ENCODE results near the gene CPEB2.
"Not testable (repeated sequence)": the region's sequence is repeated elsewhere in the genome, so short reads cannot be mapped to it uniquely, and the experiment has no call there.

Gene CPEB2

DNA sequence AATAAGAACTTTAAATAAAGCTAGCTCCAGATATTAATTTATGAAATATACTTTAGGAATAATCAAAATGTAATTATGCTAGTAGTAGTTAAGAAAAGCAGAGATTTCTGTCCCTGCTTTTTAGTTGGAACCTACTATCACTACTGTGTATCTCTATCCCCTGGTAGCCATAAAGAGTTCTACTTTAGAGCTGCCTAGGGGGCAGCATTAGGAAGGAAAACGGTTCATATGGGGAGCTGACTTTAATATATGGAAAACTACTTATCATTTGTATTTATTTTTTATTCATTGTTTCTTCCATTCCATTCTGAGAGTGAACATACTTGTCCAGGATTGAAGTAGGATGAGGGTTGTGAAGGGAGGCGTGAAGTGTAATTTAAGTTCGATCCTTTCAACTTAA lies 40.9 kb downstream of the CPEB2 start:
- DNase-seq (ENCODE audit: insufficient read length, low spot score) = no peak
- TF ChIP-seq POLR2A (IDR thresholded peaks at IDR 0.05; ENCODE audit: low read depth, low read length) = no peak
- no peak for FAIRE-seq

DNA sequence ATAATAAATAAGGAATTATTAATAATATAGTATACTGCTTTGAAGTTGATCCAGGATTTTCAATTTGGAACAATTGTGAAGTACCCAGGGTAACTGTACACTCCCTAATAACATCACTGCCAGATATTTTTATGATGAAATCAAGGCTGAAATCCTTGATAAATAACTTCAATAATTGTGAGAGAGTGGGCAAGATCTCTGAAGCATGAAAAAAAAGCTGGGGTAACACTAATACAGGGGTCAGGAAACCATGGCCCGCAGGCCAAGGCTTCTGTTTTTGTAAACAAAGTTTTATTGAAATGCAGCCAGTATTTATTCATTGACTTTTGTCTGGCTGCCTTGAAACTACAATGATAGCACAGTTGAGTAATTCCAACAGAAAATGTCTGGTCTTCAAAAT lies 41.6 kb downstream of the CPEB2 start:
- no peak for FAIRE-seq
- no peak for DNase-seq (ENCODE audit: insufficient read length, low spot score)
- TF ChIP-seq POLR2A (IDR thresholded peaks at IDR 0.05; ENCODE audit: low read depth, low read length) = no peak

DNA sequence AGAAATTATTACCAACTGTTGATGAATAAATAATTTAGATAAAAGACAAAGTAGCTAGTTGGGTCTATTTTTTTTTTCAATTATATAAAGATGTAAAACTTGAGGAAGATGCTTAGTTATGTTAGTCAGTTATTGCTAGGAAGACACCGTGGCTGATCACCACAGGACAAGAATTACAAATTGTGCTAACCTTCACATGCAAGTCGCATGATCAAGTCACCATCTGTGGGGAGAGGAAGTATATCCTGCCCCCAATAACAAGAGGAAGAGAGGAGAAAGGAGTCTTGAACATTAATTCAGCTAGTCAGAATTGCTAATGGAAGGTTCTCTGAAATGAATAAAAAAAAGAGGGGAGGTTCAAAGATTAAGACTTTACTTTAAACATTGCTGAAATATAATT lies 52.3 kb downstream of the CPEB2 start:
- FAIRE-seq (no peak), DNase-seq (ENCODE audit: insufficient read length, low spot score) (no peak)
- TF ChIP-seq POLR2A (IDR thresholded peaks at IDR 0.05; ENCODE audit: low read depth, low read length) = no peak

DNA sequence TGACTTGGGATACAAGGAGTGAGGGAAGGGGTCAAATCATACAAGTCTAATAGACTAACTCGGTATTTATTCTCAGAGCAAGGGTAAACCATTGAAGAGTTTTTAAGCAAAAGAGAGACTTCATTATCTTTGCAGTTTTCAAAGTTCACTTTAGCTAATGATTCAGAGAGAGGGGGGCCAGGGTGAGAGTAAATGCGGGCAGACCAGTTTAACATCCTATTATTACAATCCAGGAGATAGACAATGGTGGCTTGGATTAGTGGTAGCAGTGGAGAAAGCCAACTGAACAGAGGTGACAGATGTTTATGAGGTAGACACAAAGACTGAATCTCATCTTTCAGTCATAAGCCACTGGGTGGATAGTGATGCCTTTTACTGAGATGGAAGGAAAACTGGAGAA lies 57.9 kb downstream of the CPEB2 start:
- no peak for FAIRE-seq
- TF ChIP-seq POLR2A (IDR thresholded peaks at IDR 0.05; ENCODE audit: low read depth, low read length) = no peak
- no peak for DNase-seq (ENCODE audit: insufficient read length, low spot score)

DNA sequence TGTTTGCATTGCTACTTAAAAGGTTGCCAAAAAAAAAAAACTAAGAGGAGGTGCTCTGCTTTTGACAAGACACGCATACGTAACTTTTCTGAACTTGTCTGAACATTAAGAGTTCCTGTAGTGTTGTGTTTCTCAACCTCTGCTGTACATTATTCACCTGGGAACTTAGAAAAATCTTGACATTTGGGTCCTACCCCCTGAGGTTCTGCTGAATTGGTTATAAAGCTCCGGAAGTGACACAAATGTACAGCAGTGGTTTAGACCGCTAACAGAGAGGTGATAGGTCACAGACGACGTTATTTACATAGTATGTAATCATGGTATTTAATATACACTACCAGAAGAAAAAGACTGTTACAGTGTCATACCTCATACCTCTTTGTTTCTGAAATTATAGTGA lies 61.1 kb downstream of the CPEB2 start:
- no peak for TF ChIP-seq POLR2A (IDR thresholded peaks at IDR 0.05; ENCODE audit: low read depth, low read length)
- DNase-seq (ENCODE audit: insufficient read length, low spot score) = no peak
- FAIRE-seq = no peak

DNA sequence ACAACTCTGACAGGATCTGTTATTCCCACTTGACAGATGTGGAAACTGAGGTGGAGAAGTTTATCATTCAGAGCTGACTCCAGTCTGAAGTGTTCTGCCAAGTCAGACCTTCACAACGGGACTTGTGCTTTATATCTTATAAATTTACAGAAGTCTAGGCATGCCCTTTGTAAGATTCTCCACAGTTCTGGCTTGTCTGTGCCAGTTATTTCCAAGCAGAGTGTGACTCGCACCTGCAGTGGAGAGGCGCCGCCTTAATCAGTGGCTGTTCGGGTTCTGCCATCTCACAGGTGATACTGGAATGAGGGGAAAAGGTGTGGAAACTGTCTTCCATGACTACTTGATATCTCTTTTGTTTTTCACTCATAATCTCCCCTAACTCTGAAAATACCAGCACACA lies 63.2 kb downstream of the CPEB2 start:
- no peak for TF ChIP-seq POLR2A (IDR thresholded peaks at IDR 0.05; ENCODE audit: low read depth, low read length)
- FAIRE-seq (no peak), DNase-seq (ENCODE audit: insufficient read length, low spot score) (no peak)

DNA sequence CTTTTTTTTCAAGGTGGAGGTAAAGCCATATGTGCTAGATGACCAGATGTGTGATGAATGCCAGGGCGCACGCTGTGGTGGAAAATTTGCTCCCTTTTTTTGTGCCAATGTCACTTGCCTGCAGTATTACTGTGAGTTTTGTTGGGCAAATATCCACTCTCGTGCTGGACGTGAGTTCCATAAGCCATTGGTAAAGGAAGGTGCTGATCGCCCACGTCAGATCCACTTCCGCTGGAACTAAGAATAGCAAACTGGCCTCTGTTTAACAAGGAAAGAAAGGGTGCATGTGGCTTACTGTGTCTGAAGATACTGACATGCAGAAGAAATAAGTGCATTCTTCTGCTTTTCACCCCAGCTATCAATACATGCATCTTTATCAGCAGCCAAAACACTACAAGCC lies 63.9 kb downstream of the CPEB2 start:
- no peak for TF ChIP-seq POLR2A (IDR thresholded peaks at IDR 0.05; ENCODE audit: low read depth, low read length)
- no peak for DNase-seq (ENCODE audit: insufficient read length, low spot score)
- FAIRE-seq = no peak

DNA sequence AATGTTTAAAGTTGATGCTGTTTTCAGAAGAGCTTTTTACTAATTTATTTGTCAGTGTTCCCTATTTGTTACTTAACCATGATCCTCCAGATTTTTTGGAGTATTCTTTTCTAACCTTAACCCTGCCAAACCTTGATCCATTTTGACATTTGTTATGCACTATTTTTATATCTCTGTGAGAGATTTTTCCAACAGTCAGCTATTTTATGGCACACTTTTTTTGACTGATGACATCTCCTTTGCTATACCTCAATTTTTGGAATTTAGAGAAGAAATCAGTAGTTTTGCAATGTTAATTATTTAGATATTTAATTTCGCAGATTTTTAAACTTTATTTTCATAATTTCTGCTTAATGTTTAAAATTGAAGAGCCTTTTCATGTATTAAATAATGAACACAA lies 66.0 kb downstream of the CPEB2 start:
- DNase-seq (ENCODE audit: insufficient read length, low spot score) = no peak
- TF ChIP-seq POLR2A (IDR thresholded peaks at IDR 0.05; ENCODE audit: low read depth, low read length) = no peak
- no peak for FAIRE-seq

DNA sequence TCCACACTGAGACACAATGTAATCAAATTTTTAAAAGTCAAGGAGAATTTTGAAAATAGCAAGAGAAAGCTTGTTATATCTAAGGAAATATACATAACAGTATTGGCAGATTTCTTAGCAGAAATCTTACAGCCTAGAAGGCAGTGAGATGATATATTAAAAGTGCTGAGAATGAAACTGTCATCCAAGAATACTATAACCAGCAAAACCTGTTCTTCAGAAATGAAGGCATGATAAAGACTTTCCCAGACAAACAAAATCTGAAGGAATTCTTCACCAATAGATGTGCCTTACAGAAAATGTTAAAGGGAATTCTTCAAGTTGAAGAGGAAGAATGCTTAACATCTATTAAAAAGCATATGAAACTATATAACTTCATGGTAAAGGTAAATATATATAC lies 73.6 kb downstream of the CPEB2 start:
- DNase-seq (ENCODE audit: insufficient read length, low spot score) (no peak), FAIRE-seq (no peak)
- TF ChIP-seq POLR2A (IDR thresholded peaks at IDR 0.05; ENCODE audit: low read depth, low read length) = no peak

DNA sequence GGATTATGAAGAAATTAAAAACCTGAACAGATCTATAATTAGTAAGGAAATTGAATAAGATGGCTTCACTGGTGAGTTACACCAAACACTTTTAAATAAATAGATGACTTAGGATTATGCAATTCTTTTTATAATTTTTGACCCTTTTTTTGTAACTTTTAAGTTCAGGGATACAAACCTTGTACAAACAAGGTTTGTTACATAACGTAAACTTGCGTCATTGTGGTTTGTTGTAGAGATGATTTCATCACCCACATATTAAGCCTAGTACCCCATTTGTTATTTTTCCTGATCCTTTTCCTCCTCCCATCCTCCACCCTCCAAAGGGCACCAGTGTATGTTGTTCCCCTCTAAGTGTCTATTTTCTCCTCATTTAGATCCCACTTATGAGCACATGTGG lies 75.7 kb downstream of the CPEB2 start:
- DNase-seq (ENCODE audit: insufficient read length, low spot score) (no peak), FAIRE-seq (no peak)
- no peak for TF ChIP-seq POLR2A (IDR thresholded peaks at IDR 0.05; ENCODE audit: low read depth, low read length)

DNA sequence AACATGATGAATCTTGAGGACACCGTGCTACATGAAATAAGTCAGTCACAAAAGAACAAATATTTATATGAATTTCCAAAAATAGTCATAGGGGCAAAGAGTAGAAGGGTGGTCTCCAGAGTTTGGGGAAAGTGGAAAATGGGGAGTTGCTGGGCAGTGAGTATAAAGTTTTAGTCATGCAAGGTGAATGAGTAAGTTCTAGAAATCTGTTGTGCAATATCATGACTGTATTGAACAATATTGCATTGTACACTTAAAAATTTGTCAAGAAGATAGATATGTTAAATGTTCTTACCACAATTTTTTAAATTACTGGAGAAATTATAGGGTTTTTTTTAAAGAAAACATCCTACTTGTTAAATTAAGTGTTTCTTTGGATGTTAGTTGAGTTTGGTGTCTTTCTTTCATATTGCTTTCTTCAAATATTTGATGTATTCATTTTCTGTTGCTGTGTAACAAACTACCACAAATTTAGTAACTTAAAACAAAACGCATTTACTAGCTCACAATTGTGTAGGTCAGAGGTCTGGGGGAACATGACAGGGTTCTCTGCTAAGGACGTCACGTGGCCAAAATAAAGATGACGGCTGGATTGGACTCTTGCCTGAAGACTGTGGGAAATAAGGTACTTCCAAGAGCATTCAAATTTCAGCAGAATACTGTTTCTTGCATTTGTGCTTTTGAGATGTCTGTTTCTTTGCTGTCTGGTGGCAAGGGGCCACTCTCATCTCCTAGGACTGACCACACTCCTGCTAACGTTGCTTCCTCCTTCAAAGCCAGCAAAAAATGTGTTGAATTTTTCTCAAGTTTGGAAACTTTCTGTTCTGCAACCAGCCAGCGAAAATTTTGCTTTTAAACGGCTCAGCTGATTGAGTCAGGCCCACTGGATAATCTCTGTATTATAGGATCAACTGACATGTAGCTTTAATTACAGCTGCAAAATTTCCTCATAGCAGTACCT lies 76.7 kb downstream of the CPEB2 start:
- TF ChIP-seq POLR2A (IDR thresholded peaks at IDR 0.05; ENCODE audit: low read depth, low read length) = no peak
- FAIRE-seq = no peak
- no peak for DNase-seq (ENCODE audit: insufficient read length, low spot score)

DNA sequence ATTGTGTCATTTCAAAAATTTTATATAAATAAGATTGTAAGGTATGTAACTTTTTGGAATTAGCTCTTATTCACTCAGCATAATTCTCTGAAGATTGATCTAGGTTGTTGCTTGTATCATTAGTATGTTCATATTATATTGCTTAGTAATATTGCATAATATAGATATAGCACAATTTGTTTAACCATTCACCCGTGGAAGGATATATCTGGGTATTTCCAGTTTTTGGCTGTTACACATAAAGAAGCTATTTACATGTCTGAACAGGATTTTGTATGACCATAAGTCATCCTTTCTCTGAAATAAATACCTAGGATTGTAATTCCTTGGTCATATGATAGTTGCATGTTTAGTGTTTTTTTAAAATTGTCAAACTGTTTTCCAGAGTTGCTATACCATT lies 82.5 kb downstream of the CPEB2 start:
- TF ChIP-seq POLR2A (IDR thresholded peaks at IDR 0.05; ENCODE audit: low read depth, low read length) = no peak
- FAIRE-seq = no peak
- DNase-seq (ENCODE audit: insufficient read length, low spot score) = no peak

DNA sequence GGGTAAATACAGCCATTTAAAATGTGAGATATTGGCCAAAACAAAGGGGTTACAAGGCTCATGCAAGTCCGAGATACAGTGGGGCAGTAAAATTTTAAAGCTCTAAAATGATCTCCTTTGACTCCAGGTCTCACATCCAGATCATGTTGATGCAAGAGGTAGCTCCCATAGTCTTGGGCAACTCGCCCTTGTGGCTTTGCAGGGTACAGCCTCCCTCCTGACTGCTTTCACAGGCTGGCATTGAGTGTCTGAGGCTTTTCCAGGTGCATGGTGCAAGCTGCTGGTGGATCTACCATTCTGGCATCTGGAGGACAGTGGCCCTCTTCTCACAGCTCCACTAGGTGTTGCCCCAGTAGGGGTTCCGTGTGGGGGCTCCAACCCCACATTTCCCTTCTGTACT lies 83.5 kb downstream of the CPEB2 start:
- FAIRE-seq; DNase-seq (ENCODE audit: insufficient read length, low spot score): not testable (repeated sequence)

DNA sequence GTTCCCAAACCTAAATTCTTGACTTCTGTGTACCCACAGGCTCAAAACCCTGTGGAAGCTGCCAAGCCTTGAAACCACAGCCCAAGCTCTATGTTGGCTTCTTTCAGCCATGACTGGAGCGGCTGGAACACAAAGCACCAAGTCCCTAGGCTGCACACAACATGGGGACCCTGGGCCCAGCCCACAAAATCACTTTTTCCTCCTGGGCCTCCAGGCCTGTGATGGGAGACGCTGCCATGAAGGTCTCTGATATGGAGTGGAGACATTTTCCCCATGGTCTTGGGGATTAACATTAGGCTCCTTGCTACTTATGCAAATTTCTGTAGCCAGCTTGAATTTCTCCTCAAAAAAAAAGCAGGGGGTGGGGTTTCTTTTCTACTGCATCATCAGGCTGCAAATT lies 84.0 kb downstream of the CPEB2 start:
- not testable (repeated sequence) for FAIRE-seq; DNase-seq (ENCODE audit: insufficient read length, low spot score)

DNA sequence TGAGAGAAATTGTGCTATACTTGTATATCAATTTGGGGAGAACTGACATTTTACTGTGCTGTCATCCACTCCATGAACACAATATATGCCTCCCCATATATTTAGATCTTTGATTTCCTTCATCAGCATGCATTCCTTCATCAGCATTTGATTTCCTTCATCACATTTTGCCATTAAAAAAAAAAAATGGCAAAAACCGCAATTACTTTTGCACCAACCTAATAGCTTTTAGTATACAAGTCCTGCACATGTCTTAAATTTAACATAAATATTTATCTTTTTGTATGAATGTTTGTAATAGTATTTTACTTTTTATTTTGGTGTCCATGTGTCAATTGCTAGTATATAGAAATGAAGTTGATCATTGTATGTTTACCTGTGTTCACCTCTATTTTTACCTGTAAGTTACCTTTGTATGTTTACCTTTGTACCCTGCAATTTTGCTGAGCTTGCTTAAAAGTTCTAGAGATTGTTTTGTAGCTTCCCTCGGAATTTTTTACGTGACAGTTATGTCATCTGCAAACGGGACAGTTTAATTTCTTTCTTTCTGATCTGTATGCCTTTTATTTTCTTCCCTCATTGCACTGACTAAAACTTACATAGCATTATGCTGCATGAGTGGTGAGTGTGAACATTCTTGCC lies 86.2 kb downstream of the CPEB2 start:
- TF ChIP-seq POLR2A (IDR thresholded peaks at IDR 0.05; ENCODE audit: low read depth, low read length) = no peak
- DNase-seq (ENCODE audit: insufficient read length, low spot score) (no peak), FAIRE-seq (no peak)
